Left ventricle myocardium inferior (tissue), 1 donor: ENCODE results near the gene VWA5B1. TPM values are rescaled to one million over a fixed set of nuclear protein-coding genes. Genes with fewer than 3 reads are reported as not detected.

ENCODE experiments used
- DNase-seq: peaks from one replicate; pipeline ENCODE4 v3.0.0-alpha.2; 2020
- H3K27ac ChIP-seq: fragments of 200-600 bp; replicated peaks from 2 replicates; pipeline ENCODE4 v1.8.0; 2021
- H3K27me3 ChIP-seq: fragments of 200-600 bp; 2 replicates; pipeline ENCODE4 v1.8.0; 2021; ENCODE audit warnings: low read depth
- H3K36me3 ChIP-seq: fragments of 200-600 bp; 2 replicates; pipeline ENCODE4 v1.8.0; 2021
- H3K4me1 ChIP-seq: fragments of 200-600 bp; 2 replicates; pipeline ENCODE4 v1.8.0; 2021
- H3K4me3 ChIP-seq: fragments of 200-600 bp; 2 replicates; pipeline ENCODE4 v1.8.0; 2021; ENCODE audit warnings: mild to moderate bottlenecking, moderate library complexity
- H3K9me3 ChIP-seq: fragments of 200-600 bp; replicated peaks from 2 replicates; pipeline ENCODE4 v1.8.0; 2021
- intact Hi-C: fragments of 100-400 bp; cut with micrococcal nuclease; formaldehyde crosslinking; loops from one replicate; pipeline ENCODE4 v1.11.0; 2022
- total RNA-seq: library from RNA; stranded (reverse); fragmentation: NEBNext Ultra II Directional; extraction: Animal tissue kit (Norgen Biotek cat#: 25700); gene quantifications from one replicate; pipeline ENCODE4 v1.2.1, GENCODE V29; 2021
- TF ChIP-seq, protein P1 (sequence below): fragments of 200-600 bp; IDR thresholded peaks from 2 replicates; pipeline ENCODE4 v1.8.0; 2021; ENCODE audit warnings: antibody characterized with exemption, mild to moderate bottlenecking, borderline replicate concordance
- donor health status: DM: no; HTN: yes; CAD: no; lungs with severe emphysema.

Gene VWA5B1
- total RNA-seq, 1 donor from 2014 or later: 0.16 TPM

DNA sequence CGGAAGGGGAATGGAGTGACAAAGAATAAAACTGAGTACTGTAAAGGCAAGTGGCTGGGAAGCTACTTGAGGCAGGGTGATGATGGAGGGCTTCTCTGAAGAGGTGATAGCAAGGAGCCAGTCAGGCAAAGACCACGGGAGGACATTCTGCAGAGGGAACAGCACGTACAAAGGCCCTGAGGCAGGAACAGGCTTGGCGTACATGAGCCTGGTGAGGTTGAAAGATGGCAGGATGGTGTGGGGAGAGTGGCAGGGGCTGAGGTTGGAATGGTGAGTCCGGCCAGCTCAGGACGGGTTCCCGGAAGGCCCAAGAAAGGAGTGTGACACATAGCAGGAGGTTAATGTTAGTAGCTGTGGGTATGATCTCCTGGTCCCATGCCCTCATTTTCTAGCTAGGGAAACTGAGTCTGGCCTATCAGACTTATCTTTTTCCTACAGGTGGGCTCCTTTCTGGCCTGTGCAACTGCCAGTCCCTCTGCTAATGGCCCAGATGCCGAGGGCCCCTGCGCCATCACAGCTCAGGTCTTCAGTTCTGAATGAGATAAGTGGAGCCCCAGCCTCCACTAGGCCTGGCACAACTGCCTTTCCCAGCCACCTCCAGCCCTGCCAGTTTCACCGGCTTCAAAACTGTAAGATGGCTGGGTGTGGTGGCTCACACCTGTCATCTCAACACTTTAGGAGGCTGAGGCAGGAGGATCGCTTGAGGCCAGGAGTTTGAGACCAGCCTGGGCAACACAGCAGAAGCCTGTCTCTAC, 87.0 kb downstream of the VWA5B1 start:
- no peak overlapping the region for H3K4me3 ChIP-seq
- H3K27ac ChIP-seq: no peak overlapping the region
- peaks cover 97% of the 10 kb centered on the region for H3K27me3 ChIP-seq
- H3K36me3 ChIP-seq: no peaks in the 10 kb centered on the region
- no peak for DNase-seq
- TF ChIP-seq, protein P1, sequence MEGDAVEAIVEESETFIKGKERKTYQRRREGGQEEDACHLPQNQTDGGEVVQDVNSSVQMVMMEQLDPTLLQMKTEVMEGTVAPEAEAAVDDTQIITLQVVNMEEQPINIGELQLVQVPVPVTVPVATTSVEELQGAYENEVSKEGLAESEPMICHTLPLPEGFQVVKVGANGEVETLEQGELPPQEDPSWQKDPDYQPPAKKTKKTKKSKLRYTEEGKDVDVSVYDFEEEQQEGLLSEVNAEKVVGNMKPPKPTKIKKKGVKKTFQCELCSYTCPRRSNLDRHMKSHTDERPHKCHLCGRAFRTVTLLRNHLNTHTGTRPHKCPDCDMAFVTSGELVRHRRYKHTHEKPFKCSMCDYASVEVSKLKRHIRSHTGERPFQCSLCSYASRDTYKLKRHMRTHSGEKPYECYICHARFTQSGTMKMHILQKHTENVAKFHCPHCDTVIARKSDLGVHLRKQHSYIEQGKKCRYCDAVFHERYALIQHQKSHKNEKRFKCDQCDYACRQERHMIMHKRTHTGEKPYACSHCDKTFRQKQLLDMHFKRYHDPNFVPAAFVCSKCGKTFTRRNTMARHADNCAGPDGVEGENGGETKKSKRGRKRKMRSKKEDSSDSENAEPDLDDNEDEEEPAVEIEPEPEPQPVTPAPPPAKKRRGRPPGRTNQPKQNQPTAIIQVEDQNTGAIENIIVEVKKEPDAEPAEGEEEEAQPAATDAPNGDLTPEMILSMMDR: no peak
- no peaks in the 10 kb centered on the region for H3K9me3 ChIP-seq
- intact Hi-C loops: loop anchor here (5.0 kb wide), 1 partner anchor 115 kb away; no protein-coding TSS in a partner anchor
- H3K4me1 ChIP-seq: no peaks in the 10 kb centered on the region

DNA sequence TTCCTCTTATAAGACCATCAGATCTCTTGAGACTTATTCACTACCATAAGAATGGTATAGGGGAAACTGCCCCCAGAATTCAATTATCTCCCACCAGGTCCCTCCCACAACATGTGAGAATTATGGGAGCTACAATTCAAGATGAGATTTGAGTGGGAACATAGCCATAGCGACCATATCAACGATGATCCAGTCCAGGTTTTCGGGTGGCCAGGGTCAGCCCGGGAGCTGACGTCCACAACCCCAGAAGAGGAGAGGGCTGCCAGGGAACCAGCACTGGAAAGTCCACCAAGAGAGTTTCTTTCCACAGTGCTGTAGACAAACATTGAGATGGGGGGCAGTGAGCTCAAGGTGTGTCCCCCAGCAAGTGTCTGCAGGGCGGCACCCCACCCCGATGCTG, 88.4 kb downstream of the VWA5B1 start:
- intact Hi-C loops: loop anchor here (5.0 kb wide), 1 partner anchor 113 kb away; no protein-coding TSS in a partner anchor
- H3K9me3 ChIP-seq: no peaks in the 10 kb centered on the region
- H3K27ac ChIP-seq: no peak overlapping the region
- no peaks in the 10 kb centered on the region for H3K4me1 ChIP-seq
- TF ChIP-seq, protein P1: no peak
- DNase-seq: no peak
- H3K36me3 ChIP-seq: no peaks in the 10 kb centered on the region
- no peak overlapping the region for H3K4me3 ChIP-seq
- peaks cover 97% of the 10 kb centered on the region for H3K27me3 ChIP-seq

DNA sequence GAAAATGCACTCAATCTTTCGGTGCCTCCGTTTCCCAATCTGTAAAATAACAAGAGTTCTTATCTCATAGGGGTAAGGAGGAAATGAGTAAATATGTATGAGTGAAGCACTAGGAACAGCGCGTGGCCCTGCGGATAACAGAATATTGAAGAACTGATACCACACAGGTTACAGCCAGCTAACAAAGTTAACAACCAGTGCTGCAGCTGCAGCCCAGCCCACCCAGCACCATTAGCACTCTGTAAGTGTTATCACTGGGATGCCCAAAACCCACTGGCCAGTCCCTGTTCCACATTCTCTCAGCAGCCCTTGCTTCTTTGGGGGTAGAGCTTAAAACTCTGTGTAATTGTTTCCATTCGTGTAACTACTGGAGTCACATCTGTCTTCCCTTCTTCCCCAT, 89.5 kb downstream of the VWA5B1 start:
- TF ChIP-seq, protein P1: no peak
- no peak for DNase-seq
- intact Hi-C loops: no loop called here
- no peaks in the 10 kb centered on the region for H3K9me3 ChIP-seq
- no peak overlapping the region for H3K4me3 ChIP-seq
- H3K27ac ChIP-seq: no peak overlapping the region
- H3K27me3 ChIP-seq: peaks cover 97% of the 10 kb centered on the region
- no peaks in the 10 kb centered on the region for H3K36me3 ChIP-seq
- H3K4me1 ChIP-seq: no peaks in the 10 kb centered on the region

DNA sequence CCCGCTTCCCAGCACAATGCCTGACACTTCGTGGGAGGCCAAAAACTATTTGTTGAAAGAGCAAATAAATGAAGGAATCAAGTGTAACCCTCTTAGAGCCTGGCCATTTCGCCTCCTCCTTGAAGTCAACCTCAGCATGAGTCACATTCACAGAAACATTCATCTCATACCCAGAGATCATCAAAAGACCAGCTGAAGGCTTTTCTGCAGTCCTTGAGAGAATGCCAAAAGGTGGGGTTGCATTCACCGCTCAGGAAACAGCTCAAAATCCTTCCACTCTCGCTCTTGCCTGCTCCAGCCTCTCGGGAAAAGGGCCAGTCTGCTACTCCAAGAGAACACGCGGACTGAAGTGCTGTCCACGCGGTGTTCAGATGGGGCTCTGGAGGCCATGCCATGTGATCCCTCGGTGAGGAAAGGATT, 90.0 kb downstream of the VWA5B1 start:
- peaks cover 97% of the 10 kb centered on the region for H3K27me3 ChIP-seq
- no peak for DNase-seq

DNA sequence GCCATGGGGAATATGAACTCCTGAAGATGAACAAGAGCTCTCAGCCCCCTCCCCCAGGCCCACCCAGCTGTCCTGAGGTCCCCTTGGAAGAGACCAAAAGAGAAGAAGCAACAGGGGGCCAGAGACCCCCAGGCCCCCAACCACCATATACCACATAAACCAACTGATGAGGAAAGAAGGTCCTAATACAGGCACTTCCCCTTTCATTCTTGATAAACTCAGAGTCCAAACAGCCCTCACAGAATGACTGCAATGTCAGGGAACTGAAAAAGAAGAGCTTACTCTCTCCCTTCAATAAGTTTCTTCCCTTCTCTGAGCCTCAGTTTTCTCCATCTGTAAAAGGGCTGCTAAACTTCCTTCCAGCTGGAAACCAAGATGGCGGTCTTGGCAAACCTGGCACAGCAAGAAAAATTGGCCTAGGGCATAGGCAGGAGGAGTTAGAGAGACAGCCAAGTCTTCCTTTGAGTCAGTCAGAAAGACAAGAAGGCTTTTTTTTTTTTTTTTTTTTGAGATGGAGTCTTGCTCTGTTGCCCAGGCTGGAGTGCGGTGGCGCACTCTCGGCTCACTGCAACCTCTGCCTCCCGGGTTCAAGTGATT, 90.5 kb downstream of the VWA5B1 start:
- H3K27ac ChIP-seq: no peak overlapping the region
- intact Hi-C loops: no loop called here
- no peak overlapping the region for H3K4me3 ChIP-seq
- DNase-seq: no peak
- H3K27me3 ChIP-seq: peaks cover 97% of the 10 kb centered on the region
- no peaks in the 10 kb centered on the region for H3K36me3 ChIP-seq
- no peaks in the 10 kb centered on the region for H3K9me3 ChIP-seq
- no peaks in the 10 kb centered on the region for H3K4me1 ChIP-seq
- TF ChIP-seq, protein P1: no peak

More for the DNA sequence above, 90.0 kb downstream of the VWA5B1 start:
- H3K4me1 ChIP-seq: no peaks in the 10 kb centered on the region
- no peaks in the 10 kb centered on the region for H3K36me3 ChIP-seq
- H3K27ac ChIP-seq: no peak overlapping the region
- H3K9me3 ChIP-seq: no peaks in the 10 kb centered on the region
- intact Hi-C loops: no loop called here
- TF ChIP-seq, protein P1: no peak
- no peak overlapping the region for H3K4me3 ChIP-seq
